NCI-H146 treated with DMSO at 0.1 percent for 48 hours (cell line): ENCODE measurements around the gene RPRD2.

ENCODE experiments used
- DNase-seq: peaks from one replicate; lab custom pipeline; 2025; ENCODE audit not compliant: unreplicated experiment; lab: John Stamatoyannopoulos, UW

Gene RPRD2

DNA sequence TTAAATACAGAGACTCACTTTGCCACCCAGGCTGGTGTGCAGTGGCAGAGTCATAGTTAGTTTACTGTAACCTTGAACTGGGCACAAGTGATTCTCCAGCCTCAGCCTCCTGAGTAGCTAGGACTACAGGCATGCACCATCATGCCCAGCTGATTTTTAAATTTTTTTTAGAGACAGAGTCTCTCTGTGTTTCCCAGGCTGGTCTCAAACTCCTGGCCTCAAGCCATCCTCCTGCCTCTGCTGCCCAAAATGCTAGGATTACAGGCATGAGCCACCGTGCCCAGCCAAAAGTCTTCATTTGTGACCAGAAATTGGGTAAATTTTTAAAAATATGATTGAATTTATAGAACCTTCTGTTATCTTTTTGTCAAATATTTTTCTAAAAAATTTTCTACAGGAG, 105.3 kb downstream of the RPRD2 start:
- DNase-seq: no peak

DNA sequence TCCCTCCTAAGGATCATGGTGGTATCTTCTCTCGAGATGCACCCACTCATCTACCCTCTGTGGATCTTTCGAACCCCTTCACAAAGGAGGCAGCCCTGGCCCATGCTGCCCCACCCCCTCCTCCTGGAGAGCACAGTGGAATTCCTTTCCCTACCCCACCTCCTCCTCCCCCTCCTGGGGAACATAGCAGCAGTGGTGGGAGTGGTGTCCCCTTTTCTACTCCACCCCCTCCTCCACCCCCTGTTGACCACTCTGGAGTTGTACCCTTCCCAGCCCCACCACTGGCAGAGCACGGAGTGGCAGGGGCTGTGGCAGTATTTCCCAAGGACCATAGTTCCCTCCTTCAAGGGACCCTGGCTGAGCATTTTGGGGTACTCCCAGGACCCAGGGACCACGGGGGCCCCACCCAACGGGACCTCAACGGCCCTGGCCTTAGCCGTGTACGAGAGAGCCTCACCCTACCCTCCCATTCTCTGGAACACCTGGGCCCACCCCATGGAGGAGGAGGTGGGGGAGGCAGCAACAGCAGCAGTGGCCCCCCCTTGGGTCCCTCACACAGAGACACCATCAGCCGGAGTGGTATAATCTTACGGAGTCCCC, 108.8 kb downstream of the RPRD2 start:
- no peak for DNase-seq

DNA sequence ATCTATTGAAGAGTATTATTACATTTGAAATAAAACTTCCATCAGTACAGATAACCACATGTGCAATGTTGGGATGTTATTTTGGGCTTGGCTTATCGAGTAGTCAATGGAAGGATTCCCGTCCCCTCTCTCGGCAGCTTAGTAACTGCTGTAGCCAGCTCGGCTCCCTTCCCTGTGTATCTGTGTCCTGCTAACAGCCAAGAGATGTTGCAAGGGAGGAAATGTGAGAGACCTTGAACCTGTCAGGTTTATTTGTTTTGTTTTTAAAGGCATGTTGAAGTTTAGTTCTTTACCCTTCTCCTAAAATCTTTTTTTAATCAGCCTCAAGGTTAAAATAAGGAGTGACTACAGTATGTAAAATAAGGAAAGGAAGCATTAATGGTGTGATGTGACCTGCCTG, 109.7 kb downstream of the RPRD2 start:
- DNase-seq: no peak

DNA sequence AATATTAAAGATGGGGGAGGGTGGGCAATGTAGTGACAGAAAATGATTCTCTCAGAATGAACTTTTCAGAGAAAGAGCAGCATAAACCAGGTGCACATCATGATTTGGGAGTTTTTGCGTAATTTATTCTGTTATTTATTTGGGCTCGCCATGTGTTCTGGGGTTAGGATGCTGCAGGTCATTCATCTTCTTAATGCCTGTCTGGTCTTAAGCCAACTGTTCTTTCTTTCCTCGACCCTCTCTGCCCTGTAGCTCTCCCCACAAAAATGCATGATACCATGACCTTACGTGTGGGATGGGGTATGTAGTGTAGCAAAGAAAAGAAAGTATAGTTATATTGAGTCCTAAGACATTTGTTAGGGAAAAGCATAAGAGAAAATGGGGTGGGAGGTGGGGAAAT, 110.9 kb downstream of the RPRD2 start:
- no peak for DNase-seq

DNA sequence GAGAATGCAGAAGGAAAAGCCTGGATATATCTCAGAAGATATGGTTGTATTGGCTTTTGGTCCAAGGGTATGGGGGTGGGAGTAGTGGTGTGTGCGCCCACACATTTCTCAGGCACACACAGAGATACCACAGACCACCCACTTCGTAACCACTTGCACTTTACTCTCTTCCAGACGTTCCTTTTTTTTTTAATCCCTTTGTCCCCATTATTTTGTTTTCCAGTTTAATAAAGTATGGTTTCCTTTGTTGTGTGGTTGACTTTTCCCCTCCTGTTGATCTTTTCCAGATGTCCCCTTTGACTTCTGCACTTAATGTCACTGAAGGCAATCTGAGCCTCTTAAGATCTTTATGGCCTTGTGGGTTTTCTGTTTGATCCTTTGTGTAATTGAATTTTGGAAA, 112.8 kb downstream of the RPRD2 start:
- no peak for DNase-seq

DNA sequence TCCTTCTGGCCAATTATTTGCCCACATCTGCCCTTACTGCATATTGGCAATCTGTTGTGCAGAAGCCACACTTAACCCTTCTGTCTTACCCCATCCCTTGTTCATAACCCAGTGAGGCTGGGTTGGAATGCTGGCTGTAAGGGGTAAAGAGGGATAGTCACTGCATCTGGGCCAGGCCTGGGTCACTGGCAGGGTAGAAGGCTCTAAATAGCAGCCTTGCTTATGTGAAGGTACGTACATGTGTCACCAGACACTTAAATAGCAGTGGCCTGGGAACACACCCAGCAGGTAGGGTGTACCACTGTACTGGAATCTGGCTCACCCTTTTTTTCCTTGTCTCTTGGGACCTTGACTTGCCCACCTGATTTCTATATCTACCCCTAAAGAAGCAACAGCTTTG, 113.4 kb downstream of the RPRD2 start:
- DNase-seq: no peak

DNA sequence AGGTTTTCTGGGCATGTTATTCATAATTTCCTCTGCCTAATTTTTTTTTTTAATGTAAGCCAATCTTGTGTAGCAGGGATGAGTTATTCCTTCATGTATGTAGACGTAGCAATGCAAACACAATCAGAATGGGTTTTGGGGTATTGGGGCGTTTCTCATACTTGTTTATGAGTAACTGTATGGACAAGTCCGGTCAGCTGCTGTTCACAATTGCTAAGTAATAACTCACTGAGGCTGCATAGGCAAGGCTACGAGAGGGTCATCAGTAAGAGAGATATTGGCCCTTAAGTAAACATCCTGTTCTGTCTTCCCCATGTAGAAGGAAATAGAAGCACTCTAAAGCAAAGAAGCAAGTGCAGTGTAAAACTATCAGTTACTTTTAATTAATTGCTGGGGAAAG, 113.8 kb downstream of the RPRD2 start:
- no peak for DNase-seq

DNA sequence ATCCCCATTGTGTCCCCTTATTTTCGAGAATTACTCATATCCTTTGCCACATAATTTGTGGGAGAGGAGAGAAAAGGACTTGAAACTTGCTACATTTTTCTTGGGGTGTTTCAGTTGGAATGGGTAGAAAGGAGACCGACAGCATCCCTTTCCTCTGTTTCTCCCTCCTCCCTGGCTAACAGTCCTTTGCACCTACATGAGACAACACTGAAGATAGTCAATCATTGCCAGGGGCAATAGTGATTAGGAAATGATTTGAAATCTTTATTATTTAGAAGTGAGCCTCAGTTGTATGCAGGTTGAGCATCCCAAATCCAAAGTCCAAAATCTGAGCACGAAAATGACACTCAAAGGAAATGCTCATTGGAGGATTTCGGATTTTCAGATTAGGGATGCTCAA, 115.4 kb downstream of the RPRD2 start:
- no peak for DNase-seq

DNA sequence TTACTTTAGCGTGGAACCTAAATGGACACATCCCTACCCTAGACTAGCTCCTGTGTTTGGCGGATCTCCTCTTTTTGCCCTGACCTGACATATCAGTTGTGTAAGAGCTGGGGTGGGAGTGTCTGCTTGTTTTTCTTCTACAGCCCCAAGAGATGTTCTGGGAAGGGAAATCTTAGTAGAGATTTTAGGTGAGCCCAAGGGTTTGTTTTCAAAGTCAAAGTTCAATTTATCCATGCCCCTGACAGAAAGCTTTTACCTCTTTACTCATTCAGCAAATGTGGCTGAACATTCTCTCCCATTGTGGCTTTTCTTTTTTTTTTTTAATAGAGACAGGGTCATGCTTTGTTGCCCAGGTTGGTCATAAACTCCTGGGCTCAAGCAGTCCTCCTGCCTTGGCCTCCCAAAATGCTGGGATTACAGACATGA, 116.0 kb downstream of the RPRD2 start:
- no peak for DNase-seq

DNA sequence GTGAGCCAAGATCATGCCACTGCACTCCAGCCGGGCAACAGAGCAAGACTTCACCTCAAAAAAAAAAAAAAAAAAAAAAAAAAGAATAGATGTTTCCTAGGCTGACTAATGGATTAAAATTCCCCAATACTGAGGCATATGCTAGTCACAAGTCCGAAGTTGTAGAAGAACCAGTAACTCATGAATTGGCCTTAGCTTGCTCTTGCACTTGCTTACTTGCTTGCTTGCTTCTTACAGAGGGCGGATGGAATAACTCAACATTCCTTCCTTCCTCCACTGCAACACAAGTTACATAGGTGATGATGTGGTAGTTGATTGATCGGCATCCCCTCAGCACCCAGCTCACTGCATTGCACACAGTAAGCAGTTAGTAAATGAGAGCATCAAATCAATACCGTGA, 120.5 kb downstream of the RPRD2 start:
- DNase-seq: no peak

DNA sequence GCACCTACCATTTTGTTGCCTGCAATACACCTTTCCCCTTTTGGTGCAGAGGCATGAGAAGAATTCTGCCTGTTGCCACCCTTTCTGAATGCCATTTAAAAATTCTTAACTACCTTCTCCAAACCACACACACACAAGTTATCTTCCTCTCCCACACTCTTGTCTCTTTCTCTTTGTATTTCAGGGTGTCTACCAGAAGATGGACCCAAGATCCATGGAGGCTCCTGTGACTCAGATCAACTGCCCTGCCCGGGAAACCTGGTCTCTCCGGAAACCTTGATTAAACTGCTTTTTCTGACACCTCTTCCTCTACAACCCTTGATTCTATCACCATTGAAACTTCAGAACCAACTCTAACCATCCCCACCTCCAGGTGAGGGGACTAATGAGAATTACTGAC, 120.9 kb downstream of the RPRD2 start:
- DNase-seq: no peak

DNA sequence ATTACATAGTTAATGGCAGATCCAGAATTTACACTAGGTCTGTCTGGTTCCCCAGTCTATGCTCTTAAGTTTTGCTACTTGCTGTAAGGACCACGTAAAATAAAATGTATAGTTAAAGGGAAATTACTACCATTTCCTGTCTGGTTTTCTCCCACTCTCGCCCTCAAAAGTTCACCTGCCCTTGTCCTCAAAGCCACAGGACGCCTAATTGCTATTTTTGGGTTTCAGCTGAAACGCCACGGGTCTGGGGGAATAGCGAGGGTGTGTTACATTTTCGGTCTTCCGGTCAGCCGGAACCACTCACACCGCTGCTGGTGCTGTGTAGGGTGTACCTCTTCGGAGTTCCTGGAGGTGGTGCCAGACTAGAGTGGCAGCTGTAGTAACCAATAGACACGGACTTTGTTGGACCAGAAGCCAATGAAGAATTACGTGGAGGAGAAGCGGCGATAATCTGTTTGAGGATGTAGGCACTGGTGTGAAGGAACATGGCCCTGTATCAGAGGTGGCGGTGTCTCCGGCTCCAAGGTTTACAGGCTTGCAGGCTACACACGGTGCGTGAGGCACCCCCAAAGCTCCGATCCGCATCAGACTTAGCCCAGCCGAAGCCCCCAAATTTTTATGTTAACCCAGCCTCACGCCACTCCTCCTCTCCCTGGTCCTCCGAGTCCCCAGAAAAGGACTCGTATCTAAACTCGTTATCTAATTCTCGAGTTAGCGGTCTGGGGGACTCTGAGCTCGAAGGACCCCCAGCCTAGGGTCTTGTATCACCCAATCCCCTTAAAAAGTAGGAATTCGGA, 123.2 kb downstream of the RPRD2 start, which contains the start of gene TARS2:
Gene TARS2 (plus strand): TSS at position 454 of the 797 bp plus-strand sequence. CDS start 32 bp downstream, at position 486.
- DNase-seq: peak; percentile 98

DNA sequence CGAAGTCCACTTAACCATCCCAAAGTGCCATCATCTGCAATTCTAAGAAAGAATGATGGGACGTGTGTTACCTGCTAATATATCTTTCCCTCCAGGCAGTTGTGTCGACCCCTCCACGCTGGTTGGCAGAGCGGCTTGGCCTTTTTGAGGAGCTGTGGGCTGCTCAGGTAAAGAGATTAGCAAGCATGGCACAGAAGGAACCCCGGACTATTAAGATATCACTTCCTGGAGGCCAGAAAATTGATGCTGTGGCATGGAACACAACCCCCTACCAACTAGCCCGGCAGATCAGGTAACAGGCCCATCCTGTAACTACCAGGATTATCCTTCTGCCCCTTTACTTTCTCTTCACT, 123.8 kb downstream of the RPRD2 start:
- DNase-seq: no peak

DNA sequence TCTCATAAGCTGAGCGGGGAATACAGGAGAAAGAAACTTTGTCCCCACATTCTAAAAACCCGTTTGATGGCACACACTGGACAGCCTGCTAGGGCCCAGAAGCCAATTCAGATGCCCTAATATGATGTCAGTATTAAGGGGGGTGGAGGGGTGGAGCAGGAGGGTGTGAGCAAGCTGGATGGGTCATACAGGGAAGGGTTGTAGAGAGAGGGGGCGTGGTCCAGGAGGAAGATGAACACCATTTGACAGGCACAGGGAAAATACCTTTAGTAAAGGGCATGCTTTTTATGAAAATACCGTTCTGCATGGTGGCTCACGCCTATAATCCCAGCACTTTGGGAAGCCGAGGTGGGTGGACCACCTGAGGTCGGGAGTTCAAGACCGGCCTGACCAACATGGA, 129.2 kb downstream of the RPRD2 start:
- DNase-seq: no peak

DNA sequence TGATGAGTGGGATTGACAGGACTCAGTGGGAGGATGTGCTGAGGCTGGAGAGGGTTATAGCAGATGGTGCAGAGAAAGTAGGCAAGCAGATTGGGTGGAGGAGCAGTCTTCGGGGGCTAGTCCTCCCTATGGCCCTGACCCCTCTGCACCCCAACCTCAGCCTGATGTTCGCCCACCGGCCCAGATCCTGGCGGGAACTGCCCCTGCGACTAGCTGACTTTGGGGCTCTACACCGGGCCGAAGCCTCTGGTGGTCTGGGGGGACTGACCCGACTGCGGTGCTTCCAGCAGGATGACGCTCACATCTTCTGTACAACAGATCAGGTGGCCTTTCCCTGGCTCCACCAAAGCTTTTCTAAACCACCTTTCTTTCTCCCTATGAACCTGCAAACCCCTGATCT, 134.4 kb downstream of the RPRD2 start:
- DNase-seq: no peak

DNA sequence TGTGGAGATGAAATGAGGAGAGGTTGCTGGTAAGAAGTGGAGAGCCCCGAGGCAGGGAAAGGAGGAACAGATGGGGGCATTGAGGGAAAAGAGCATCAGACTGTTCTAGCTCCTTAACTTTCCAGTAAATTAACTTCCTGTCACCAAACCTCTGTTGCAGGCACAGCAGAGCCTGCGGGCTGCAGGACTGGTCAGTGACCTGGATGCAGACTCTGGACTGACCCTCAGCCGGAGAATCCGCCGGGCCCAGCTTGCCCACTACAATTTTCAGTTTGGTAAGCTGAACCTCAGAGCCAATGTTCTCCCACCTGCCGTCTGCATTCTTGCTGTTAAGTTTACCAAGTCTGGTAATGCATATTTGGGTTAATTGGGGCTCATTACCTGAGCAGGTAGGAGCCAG, 141.5 kb downstream of the RPRD2 start:
- no peak for DNase-seq

DNA sequence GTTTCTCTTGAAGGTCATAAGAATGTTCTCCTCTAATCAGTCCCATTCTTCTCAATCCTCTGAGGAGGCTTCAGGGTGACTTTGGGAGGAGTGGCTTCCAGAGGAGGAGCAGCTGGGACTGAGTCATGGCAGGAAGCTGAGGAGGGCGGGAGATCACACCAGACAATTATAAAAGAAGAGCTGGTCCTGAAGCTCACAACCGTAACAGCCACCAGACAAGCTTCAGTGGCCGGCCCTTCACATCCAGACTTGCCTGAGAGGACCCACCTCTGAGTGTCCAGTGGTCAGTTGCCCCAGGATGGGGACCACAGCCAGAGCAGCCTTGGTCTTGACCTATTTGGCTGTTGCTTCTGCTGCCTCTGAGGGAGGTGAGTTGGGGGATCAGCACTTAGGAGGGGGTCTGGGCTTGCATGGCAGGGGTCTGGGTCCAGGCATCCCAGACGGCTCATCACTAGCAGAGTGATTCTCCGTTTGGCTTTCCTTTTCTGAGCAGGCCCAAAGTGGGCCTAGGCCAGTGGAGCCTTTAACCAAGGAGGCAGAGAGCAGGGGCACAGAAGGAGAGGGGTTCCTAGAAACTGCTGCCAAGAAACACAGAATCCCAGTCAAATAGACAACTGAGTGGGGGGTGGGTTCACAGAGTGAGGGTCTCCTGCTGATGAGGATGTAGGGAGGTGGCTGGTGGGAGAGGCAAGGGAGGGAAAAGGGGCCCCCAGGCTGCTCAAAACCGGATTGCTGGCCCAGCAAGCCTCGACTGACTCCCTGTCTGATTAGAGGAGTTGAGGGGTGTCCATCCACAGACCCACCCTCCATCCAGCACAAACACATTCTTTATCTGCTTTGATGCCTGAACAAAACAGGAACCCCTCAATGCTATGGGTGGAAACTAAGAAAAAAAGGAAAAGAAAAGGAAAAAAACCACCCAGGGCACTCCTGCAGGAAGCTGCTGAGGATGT, 144.2 kb downstream of the RPRD2 start, which contains the start of gene ECM1:
Gene ECM1 (plus strand): TSS at position 198 of the 953 bp plus-strand sequence. CDS start 101 bp downstream, at position 299.
- DNase-seq: no peak

DNA sequence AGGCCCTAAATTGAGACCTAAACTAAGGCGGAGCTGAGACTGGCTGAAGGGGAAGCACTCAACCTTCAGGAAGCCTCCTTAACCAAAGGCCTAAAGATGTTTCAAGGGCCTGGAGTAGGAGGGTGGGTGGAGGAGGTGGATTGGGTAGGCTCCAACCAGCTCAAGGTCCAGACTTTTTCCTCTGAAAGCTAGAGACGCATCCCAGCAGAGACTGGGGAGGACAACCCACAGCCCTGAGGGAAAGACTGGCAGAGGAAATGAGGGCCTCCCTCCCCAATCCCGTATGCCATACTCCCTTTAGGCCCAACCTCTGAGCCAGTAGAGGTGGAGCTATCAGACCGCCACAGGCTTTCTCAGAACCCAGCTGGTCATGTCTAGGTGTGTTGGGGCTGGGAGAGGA, 145.0 kb downstream of the RPRD2 start:
- DNase-seq: no peak

DNA sequence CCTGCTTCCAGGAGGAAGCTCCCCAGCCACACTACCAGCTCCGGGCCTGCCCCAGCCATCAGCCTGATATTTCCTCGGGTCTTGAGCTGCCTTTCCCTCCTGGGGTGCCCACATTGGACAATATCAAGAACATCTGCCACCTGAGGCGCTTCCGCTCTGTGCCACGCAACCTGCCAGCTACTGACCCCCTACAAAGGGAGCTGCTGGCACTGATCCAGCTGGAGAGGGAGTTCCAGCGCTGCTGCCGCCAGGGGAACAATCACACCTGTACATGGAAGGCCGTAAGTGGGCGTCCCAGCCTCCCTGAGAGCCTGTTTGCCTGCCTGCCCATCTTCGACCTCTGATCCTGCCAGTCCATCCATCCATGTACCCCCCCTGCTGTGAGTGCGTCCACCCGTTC, 147.6 kb downstream of the RPRD2 start:
- DNase-seq: peak; percentile 85

DNA sequence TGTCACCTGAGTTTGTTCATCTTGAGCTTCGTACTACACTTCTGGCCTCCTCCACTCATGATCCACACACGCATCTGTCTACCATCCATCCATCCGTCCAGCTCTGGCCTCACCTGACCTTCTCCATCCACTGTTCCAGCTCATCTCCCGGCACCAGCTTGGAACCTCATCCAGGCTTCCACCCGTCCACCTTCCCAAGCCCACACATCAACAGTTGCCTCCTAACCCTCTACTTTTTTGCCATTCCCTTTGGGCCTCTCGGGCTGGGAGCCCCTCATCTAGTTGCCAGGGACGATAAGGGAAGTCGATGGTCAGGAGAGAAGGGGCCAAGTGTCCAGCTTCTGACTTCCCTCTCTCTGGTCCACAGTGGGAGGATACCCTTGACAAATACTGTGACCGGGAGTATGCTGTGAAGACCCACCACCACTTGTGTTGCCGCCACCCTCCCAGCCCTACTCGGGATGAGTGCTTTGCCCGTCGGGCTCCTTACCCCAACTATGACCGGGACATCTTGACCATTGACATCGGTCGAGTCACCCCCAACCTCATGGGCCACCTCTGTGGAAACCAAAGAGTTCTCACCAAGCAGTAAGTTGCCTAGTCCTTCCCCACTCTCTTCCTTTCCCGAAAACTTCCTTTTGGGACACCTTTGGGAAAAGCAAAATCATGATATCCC, 148.2 kb downstream of the RPRD2 start:
- no peak for DNase-seq

DNA sequence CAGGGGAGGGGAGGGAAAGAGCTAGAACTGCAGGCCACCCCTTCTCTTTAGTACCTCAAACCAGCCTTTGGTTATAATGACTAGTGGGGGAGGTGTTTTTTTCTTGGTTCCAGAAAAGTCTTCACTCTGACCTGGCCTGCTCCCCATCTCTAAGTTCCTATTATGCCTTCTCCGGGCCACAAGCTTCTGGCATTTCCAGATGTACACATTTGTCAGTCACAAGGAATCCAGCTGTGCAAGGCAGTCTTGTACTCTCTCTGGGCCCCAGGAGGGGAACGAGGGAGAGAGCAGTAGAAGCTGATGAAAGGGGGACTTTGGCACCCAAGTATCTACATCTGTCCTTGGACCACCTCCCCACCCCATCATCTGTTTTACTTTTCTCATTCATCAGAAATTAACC, 148.9 kb downstream of the RPRD2 start:
- DNase-seq: no peak
